Ovary (tissue), 9 donors: ENCODE data around the gene SLC28A3. TPM values are rescaled to one million over a fixed set of nuclear protein-coding genes. Genes with fewer than 3 reads are reported as not detected.

Experiments
- DNase-seq, 5 donors: peaks; one replicate each; pipeline ENCODE4 v3.0.0-alpha.2; 2019 to 2020
- H3K27ac ChIP-seq, 2 donors: fragments of 200-600 bp; one replicate each; pipeline versions ENCODE4 v1.5.1 to v1.8.0; 2019 to 2022
- H3K27me3 ChIP-seq: fragments of 200-600 bp; one replicate; pipeline ENCODE4 v1.8.0; 2022
- H3K36me3 ChIP-seq: fragments of 200-600 bp; sonication (generic); one replicate; pipeline ENCODE4 v1.5.1; 2019
- H3K4me1 ChIP-seq: one replicate; pipeline ENCODE4 v1.8.1; 2013; ENCODE audit warnings: mild to moderate bottlenecking, moderate library complexity; ENCODE audit not compliant: insufficient read depth
- H3K4me3 ChIP-seq: fragments of 200-600 bp; sonication (generic); one replicate; pipeline ENCODE4 v1.5.1; 2017
- H3K9me3 ChIP-seq, 2 donors: fragments of 200-600 bp in 1 of 2; sonication (generic) in 1 of 2; one replicate each; pipeline versions ENCODE4 v1.5.1 to v1.8.1; 2013 to 2019; ENCODE audit warnings: mild to moderate bottlenecking in 1 of 2, moderate library complexity in 1 of 2
- EP300 ChIP-seq: sonication (generic); formaldehyde crosslinking; IDR thresholded peaks from one replicate; pipeline ENCODE4 v1.6.1; 2017; ENCODE audit warnings: antibody characterized with exemption
- POLR2A ChIP-seq: fragments of 450-650 bp; IDR thresholded peaks from one replicate; pipeline ENCODE4 v1.6.1; 2017; ENCODE audit warnings: antibody characterized with exemption, mild to moderate bottlenecking, moderate library complexity
- whole genome bisulfite sequencing, 3 donors: extraction: QIAGEN DNeasy Blood & Tissue Kit in 1 of 3; methylation state at CpG; one replicate each; pipeline versions ENCODE4 v1.1.5 to v1.1.7; 2013 to 2017; 5-methylcytosine and 5-hydroxymethylcytosine counted together
- intact Hi-C, 4 donors: fragments of 100-400 bp; cut with DNase I; formaldehyde crosslinking; loops; one replicate each; pipeline versions ENCODE4 v1.11.0 to v1.15.1; 2022 to 2023
- polyA plus RNA-seq, 2 donors: library from polyadenylated mRNA; stranded (reverse); fragments of 200-250 nt in 1 of 2; fragments of 350-450 nt in 1 of 2; fragmentation: Illumina TruSeq in 1 of 2; extraction: RNeasy Lipid Tissue Mini Kit (QIAGEN cat#74804) in 1 of 2; gene quantifications; one replicate each; pipeline ENCODE4 v1.2.3, GENCODE V29; 2013 to 2014
- total RNA-seq, 7 donors: library from RNA; depleted of rRNA in 2 of 7; stranded (reverse); fragments of >200 nt in 2 of 7; fragmentation: NEBNext Ultra II Directional in 3 of 7; extraction: Animal tissue kit (Norgen Biotek cat#: 25700) in 3 of 7; gene quantifications; one replicate each; pipeline versions ENCODE4 v1.1.0 to v1.2.4, GENCODE V29; 2016 to 2023
- TF ChIP-seq, protein P1 (sequence below), 3 donors: fragments of 450-650 bp in 2 of 3; fragments of 200-600 bp in 1 of 3; IDR thresholded peaks; one replicate each; pipeline versions ENCODE4 v1.5.1 to v1.8.0; 2016 to 2022; ENCODE audit warnings: antibody characterized with exemption in 3 of 3, mild to moderate bottlenecking in 1 of 3
- donor health status: DM: no; HTN: no; CAD: no; lungs with moderate emphysema.
- donor health status: DM: no; HTN: no; CAD: no.
- donor health status: Bipolar disorder and iron deficiency.
- donor health status: DM: yes; HTN: yes; CAD: no.
- donor health status: DM: no; HTN: no; CAD: no.
- donor health status: DM: yes; HTN: yes; CAD: no.

Gene SLC28A3
- total and polyA plus RNA-seq, 9 donors, result 0.08 to 9.0 (median 0.59) TPM; not detected in 1

- Histone ChIP-seq H3K9me3 (no peaks in the 10 kb centered on the region), H3K27me3 (no peaks in the 10 kb centered on the region), H3K4me1 (no peaks in the 10 kb centered on the region), H3K27ac (no peak overlapping the region), H3K36me3 (no peaks in the 10 kb centered on the region), H3K4me3 (no peak overlapping the region)
- intact Hi-C loops, result no loop called here
- WGBS, 3 donors, result 69 to 81% (median 75%) methylated on average over 2 of the region's 2 CpGs
- TF ChIP-seq POLR2A (no peak), EP300 (no peak)
- TF ChIP-seq, protein P1, sequence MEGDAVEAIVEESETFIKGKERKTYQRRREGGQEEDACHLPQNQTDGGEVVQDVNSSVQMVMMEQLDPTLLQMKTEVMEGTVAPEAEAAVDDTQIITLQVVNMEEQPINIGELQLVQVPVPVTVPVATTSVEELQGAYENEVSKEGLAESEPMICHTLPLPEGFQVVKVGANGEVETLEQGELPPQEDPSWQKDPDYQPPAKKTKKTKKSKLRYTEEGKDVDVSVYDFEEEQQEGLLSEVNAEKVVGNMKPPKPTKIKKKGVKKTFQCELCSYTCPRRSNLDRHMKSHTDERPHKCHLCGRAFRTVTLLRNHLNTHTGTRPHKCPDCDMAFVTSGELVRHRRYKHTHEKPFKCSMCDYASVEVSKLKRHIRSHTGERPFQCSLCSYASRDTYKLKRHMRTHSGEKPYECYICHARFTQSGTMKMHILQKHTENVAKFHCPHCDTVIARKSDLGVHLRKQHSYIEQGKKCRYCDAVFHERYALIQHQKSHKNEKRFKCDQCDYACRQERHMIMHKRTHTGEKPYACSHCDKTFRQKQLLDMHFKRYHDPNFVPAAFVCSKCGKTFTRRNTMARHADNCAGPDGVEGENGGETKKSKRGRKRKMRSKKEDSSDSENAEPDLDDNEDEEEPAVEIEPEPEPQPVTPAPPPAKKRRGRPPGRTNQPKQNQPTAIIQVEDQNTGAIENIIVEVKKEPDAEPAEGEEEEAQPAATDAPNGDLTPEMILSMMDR (IDR thresholded peaks at IDR 0.05), result no peak
- no peak for DNase-seq
Observed at GRCh38 chr9:84318981-84319380, 21.6 kb downstream of the SLC28A3 start.

GRCh38 chr9:84317563-84317962, 23.0 kb downstream of the SLC28A3 start:
- Histone ChIP-seq H3K27me3 (no peaks in the 10 kb centered on the region), H3K9me3 (no peaks in the 10 kb centered on the region), H3K4me1 (no peaks in the 10 kb centered on the region), H3K36me3 (no peaks in the 10 kb centered on the region), H3K4me3 (no peak overlapping the region), H3K27ac (no peak overlapping the region)
- TF ChIP-seq EP300 (no peak), POLR2A (no peak)
- TF ChIP-seq, protein P1 (IDR thresholded peaks at IDR 0.05), result no peak
- DNase-seq, result no peak
- 87 to 93% (median 91%) methylated on average over 2 of the region's 2 CpGs for WGBS, 3 donors
- intact Hi-C loops, result no loop called here

- peak; percentile 22 to 60 (median 54) for DNase-seq
- Histone ChIP-seq H3K27ac (no peak overlapping the region), H3K4me1 (no peaks in the 10 kb centered on the region), H3K4me3 (no peak overlapping the region), H3K9me3 (no peaks in the 10 kb centered on the region), H3K36me3 (no peaks in the 10 kb centered on the region), H3K27me3 (no peaks in the 10 kb centered on the region)
- no peak for TF ChIP-seq POLR2A
- TF ChIP-seq, protein P1 (IDR thresholded peaks at IDR 0.05), result peak; percentile 26 to 63 (median 32)
- WGBS, 3 donors, result 6 to 9% (median 8%) methylated on average over 8 of the region's 8 CpGs
- intact Hi-C loops, result no loop called here
Observed at GRCh38 chr9:84315278-84315877, 25.2 kb downstream of the SLC28A3 start.

GRCh38 chr9:84314306-84314705, 26.3 kb downstream of the SLC28A3 start:
- TF ChIP-seq EP300, result no peak
- no peak for TF ChIP-seq POLR2A
- TF ChIP-seq, protein P1 (IDR thresholded peaks at IDR 0.05), result no peak
- no peak for DNase-seq
- 62 to 68% (median 65%) methylated on average over 2 of the region's 2 CpGs for WGBS, 3 donors
- H3K4me1 ChIP-seq, result no peaks in the 10 kb centered on the region
- no peaks in the 10 kb centered on the region for H3K36me3 ChIP-seq
- no peak overlapping the region for H3K4me3 ChIP-seq
- intact Hi-C loops, result no loop called here
- no peaks in the 10 kb centered on the region for H3K27me3 ChIP-seq
- H3K9me3 ChIP-seq, result no peaks in the 10 kb centered on the region
- no peak overlapping the region for H3K27ac ChIP-seq
